Stimulated activated naive CD8-positive, alpha-beta T cell treated with anti-CD3 and anti-CD28 coated beads, Interleukin-15, amount 100 ng/mL, for 72 hours (primary cell): Measurements from ENCODE around the gene ACYP2.
"Not testable (repeated sequence)": the region's sequence is repeated elsewhere in the genome, so short reads cannot be mapped to it uniquely, and the experiment has no call there.

Experiments used
- ATAC-seq: fragments of 150-1000 bp; cut with Tn5 transposase; 2 replicates; pipeline ENCODE4 v1.10.0; 2021; ENCODE audit warnings: mild to moderate bottlenecking, moderate library complexity
- DNase-seq, 2 donors: peaks; one replicate each; pipeline ENCODE4 v3.0.0; 2021 to 2022
- H3K27ac Mint-ChIP-seq, 2 donors: one replicate each; pipeline ENCODE4 v1.8.0; 2022; ENCODE audit warnings: mild to moderate bottlenecking in 2 of 2, mixed read lengths in 2 of 2, moderate library complexity in 2 of 2
- H3K27me3 Mint-ChIP-seq: one replicate; pipeline ENCODE4 v1.8.0; 2022; ENCODE audit warnings: mixed read lengths
- H3K4me1 Mint-ChIP-seq: one replicate; pipeline ENCODE4 v1.8.0; 2022; ENCODE audit warnings: mild to moderate bottlenecking, mixed read lengths
- H3K4me3 Mint-ChIP-seq, 2 donors: one replicate each; pipeline ENCODE4 v1.8.0; 2022; ENCODE audit warnings: mild to moderate bottlenecking in 2 of 2, mixed read lengths in 2 of 2, moderate library complexity in 1 of 2
- H3K9me3 Mint-ChIP-seq, 2 donors: one replicate each; pipeline ENCODE4 v1.8.0; 2022; ENCODE audit warnings: mixed read lengths in 2 of 2

Gene ACYP2

DNA sequence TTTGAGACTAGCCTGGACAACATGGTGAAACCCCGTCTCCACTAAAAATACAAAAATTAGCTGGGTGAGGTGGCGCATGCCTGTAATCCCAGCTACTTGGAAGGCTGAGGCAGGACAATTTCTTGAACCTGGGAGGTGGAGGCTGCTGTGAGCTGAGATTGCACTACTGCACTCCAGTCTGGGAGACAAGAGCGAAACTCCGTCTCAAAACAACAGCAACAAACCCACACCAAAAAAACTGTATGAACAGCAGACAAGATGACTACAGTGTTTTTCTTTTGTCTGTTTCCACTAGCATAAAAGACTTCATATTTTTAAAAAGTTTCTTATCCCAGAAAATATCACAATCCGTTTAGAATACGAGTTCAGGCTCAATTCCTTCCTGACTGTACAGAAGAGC, 936 bp upstream of the ACYP2 start:
- H3K27me3 Mint-ChIP-seq, ATAC-seq, DNase-seq: not testable (repeated sequence)
- peaks cover 23% of the 10 kb centered on the region for H3K4me1 Mint-ChIP-seq
- H3K27ac Mint-ChIP-seq: peak overlapping the region; percentile 100
- peaks cover 10 to 17% of the 10 kb centered on the region in 2 donors for H3K9me3 Mint-ChIP-seq
- H3K4me3 Mint-ChIP-seq: peak overlapping the region; percentile 95 to 98

DNA sequence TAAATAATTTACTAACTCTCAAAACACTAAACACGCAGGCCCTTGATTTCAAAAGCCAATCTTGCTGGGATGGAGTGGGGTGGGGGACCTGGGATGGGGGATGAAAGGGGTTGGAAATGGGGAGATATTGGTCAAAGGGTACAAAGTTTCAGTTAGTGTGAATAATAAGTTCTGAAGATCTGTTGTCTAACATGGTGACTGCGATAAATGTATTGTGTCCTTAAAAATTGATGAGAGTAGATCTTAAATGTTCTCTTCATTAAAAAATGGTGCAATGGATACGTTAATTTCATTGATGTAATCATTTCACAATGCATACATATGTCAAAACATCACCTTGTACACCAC, 505 bp upstream of the ACYP2 start:
- Mint-ChIP-seq H3K9me3 (peaks cover 10 to 17% of the 10 kb centered on the region in 2 donors), H3K27ac (peak overlapping the region; percentile 100), H3K27me3 (no peaks in the 10 kb centered on the region), H3K4me1 (peaks cover 23% of the 10 kb centered on the region), H3K4me3 (peak overlapping the region; percentile 95 to 98)
- DNase-seq (no peak), ATAC-seq (no peak)

- not testable (repeated sequence) for H3K27ac Mint-ChIP-seq, ATAC-seq, H3K27me3 Mint-ChIP-seq, DNase-seq
- Mint-ChIP-seq H3K9me3 (peaks cover 17 to 18% of the 10 kb centered on the region in 2 donors), H3K4me3 (peak overlapping the region; percentile 72 to 95), H3K4me1 (peaks cover 23% of the 10 kb centered on the region)
These were observed 1.2 kb downstream of the ACYP2 start for GRCh38 chr2:54116598-54116997.

DNA sequence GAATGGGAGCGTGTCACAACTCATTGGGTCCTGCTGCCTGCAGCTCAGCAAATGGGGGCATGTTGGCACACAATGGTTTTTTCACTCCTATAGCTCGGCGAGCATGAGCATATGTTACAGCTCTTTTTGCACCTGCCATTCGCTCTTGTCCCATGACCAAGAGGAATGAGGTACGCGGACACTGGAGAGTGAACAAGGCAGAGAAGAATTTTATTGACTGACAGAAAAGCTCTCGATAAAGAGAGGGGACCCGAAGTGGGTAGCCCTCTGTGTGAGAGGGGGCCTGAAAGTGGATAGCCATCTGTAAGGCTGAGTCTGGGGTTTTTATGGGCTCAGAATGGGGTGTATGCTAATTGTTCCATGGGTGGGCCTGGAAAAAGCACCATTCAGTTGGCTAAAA, 5.5 kb downstream of the ACYP2 start:
- Mint-ChIP-seq H3K27ac (no peak overlapping the region), H3K27me3 (no peaks in the 10 kb centered on the region), H3K9me3 (peaks cover 12 to 18% of the 10 kb centered on the region in 2 donors), H3K4me1 (peaks cover 7% of the 10 kb centered on the region), H3K4me3 (no peak overlapping the region)
- ATAC-seq (no peak), DNase-seq (no peak)

DNA sequence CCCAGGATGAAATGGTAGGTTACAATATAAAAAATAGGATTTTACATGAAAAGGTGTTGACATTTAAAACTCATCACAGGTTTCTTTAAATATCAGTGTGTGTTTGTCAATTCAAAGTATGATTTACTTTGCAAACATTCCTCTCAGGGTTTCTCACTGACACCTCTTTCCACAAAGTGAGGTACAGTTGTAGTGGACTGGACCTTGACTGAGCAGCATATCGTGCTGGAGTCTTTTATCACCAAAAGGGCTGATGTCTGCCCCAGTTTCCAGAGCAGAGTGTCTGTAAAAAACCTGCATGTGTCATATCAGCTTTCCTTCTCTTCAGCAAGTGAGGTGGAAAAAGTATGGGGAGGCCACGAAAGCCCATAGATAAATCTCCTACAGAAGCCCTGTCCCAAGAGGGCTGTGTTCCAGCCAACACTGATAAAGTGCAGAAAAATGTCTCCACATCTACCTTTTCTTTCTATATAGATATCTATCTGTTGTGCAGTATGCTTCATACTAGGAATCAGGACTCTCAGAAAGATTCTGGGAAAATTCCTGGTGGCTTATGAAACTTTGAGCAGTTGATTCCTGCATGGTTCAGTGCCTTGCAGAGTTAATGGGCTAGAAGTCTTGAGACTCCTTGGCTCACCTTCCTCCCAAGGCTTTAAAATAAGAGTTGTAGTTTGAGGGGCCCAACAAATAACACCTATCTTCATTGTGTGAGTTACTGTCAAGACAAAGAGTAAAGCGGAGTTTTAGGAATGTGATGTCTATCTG, 6.9 kb downstream of the ACYP2 start:
- H3K4me3 Mint-ChIP-seq: no peak overlapping the region
- no peak for ATAC-seq

DNA sequence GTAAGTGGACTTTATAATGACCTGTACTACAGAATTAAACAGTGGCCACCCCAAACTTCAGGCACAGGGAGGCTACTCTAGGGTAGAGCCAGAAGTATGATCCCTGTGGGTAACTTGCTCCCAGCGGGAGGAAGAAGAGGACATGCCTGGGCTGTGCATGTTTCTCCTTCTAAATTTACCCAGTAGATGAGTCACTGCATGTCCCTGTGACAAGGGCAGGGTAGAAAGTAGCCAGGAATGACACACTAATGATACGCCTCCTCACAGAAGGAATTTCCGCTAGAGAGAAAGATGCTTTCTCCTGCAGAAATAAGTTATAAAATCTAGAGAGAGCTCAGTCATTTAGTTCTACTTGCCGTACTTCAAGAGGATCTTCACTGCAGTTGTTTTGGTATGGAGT, 7.5 kb downstream of the ACYP2 start:
- no peak for ATAC-seq
- Mint-ChIP-seq H3K27me3 (no peaks in the 10 kb centered on the region), H3K9me3 (peaks cover 0 to 10% of the 10 kb centered on the region in 2 donors), H3K4me1 (no peaks in the 10 kb centered on the region), H3K27ac (no peak overlapping the region), H3K4me3 (no peak overlapping the region)
- DNase-seq: no peak

More for the DNA sequence above, 6.9 kb downstream of the ACYP2 start:
- Mint-ChIP-seq H3K27me3 (no peaks in the 10 kb centered on the region), H3K9me3 (peaks cover 0 to 13% of the 10 kb centered on the region in 2 donors), H3K27ac (no peak overlapping the region), H3K4me1 (no peaks in the 10 kb centered on the region)
- no peak for DNase-seq

GRCh38 chr2:54127174-54127573, 11.8 kb downstream of the ACYP2 start:
- H3K27ac Mint-ChIP-seq, ATAC-seq, H3K9me3 Mint-ChIP-seq, H3K4me3 Mint-ChIP-seq, H3K27me3 Mint-ChIP-seq, DNase-seq, H3K4me1 Mint-ChIP-seq: not testable (repeated sequence)

DNA sequence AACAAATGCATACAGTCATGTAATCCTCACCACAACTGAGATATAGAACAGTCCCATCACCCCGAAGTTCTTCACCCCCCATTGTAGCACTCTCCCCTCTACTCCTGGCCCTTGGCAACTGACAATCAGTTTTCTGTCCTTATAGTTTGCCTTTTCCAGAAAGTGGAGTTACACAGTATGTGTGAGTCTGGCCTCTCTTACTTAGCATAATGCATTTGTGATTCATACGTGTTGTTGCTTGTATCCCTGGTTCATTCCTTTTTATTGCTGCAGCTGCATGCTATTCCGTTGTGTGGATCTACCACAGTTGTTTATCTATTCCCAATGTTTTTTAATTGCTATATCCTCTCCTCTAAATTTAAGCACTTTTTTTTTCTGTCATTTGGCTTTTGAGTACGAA, 17.6 kb downstream of the ACYP2 start:
- Mint-ChIP-seq H3K4me1 (no peaks in the 10 kb centered on the region), H3K27ac (no peak overlapping the region), H3K4me3 (no peak overlapping the region), H3K27me3 (no peaks in the 10 kb centered on the region), H3K9me3 (no peaks in the 10 kb centered on the region)
- ATAC-seq (no peak), DNase-seq (no peak)

GRCh38 chr2:54139210-54139609, 23.8 kb downstream of the ACYP2 start:
- no peak overlapping the region for H3K27ac Mint-ChIP-seq
- ATAC-seq (no peak), DNase-seq (no peak)
- no peaks in the 10 kb centered on the region for H3K9me3 Mint-ChIP-seq
- no peaks in the 10 kb centered on the region for H3K27me3 Mint-ChIP-seq
- H3K4me3 Mint-ChIP-seq: no peak overlapping the region
- no peaks in the 10 kb centered on the region for H3K4me1 Mint-ChIP-seq

- ATAC-seq (no peak), DNase-seq (no peak)
- no peak overlapping the region for H3K4me3 Mint-ChIP-seq
- no peaks in the 10 kb centered on the region for H3K4me1 Mint-ChIP-seq
- no peaks in the 10 kb centered on the region for H3K9me3 Mint-ChIP-seq
- no peak overlapping the region for H3K27ac Mint-ChIP-seq
- H3K27me3 Mint-ChIP-seq: no peaks in the 10 kb centered on the region
These were observed 28.4 kb downstream of the ACYP2 start for GRCh38 chr2:54143780-54144179.

DNA sequence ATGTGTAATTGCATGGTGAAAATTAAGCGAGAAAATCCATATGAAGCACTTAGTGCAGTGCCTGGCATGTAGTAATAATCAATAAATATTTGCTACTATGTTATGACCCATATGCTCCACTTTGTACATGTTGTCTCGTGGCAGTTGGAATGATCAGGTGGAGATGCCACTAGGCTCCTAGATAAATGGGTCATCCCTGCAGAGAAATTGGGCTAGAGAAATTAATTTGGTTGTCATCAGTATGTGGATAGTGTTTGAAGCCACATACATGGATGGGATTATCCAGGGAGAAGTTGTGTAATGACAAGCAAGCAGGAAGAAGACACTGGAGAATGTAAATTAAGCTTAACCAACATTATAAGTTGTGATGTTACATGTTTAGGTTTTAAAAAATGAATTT, 33.0 kb downstream of the ACYP2 start:
- Mint-ChIP-seq H3K4me1 (no peaks in the 10 kb centered on the region), H3K4me3 (no peak overlapping the region), H3K9me3 (no peaks in the 10 kb centered on the region), H3K27ac (no peak overlapping the region), H3K27me3 (no peaks in the 10 kb centered on the region)
- ATAC-seq: no peak
- DNase-seq: no peak

- DNase-seq (no peak), ATAC-seq (no peak)
- H3K27ac Mint-ChIP-seq: no peak overlapping the region
- no peaks in the 10 kb centered on the region for H3K27me3 Mint-ChIP-seq
- H3K9me3 Mint-ChIP-seq: no peaks in the 10 kb centered on the region
- no peak overlapping the region for H3K4me3 Mint-ChIP-seq
- no peaks in the 10 kb centered on the region for H3K4me1 Mint-ChIP-seq
These were observed 34.4 kb downstream of the ACYP2 start for GRCh38 chr2:54149638-54150441.

GRCh38 chr2:54158311-54158710, 42.9 kb downstream of the ACYP2 start:
- Mint-ChIP-seq H3K27me3 (no peaks in the 10 kb centered on the region), H3K4me1 (no peaks in the 10 kb centered on the region), H3K9me3 (peaks cover 0 to 6% of the 10 kb centered on the region in 2 donors), H3K27ac (no peak overlapping the region), H3K4me3 (no peak overlapping the region)
- DNase-seq (no peak), ATAC-seq (no peak)

DNA sequence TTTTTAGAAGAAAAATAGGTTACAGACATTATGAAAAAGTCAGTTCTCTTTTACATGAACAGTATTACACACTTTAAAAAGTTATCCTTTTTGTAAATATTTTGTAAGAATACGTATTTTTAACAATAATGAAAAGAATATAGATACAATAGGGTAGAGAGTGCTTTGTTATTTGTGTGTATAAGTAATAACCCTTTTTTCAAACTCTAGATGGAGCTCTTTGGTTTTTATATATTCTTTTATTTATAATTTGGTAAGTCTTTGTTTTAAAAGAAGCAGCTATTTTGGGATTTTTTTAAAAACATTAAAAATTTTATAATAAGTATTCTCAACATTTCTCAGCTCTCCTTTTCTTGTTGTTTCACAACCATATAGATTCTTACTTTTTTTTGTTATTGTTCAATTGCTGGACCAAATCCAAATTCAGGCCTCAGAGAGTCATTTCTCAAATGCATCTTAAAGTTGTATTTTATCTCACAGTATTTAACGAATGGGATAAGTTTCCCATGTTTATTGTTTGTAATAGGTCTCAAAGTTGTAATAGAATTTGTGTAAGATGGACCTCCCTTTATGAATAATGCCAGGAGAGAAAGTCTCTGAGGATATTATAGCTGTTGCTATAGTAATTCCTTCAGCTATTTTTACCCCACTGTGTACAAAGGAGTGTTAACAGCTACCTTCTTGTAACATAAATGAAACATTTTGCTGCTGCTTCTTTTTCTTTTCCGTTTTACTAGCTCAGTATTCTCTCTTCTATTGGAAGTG, 46.4 kb downstream of the ACYP2 start:
- ATAC-seq (no peak), DNase-seq (no peak)
- no peaks in the 10 kb centered on the region for H3K27me3 Mint-ChIP-seq
- no peak overlapping the region for H3K27ac Mint-ChIP-seq
- no peaks in the 10 kb centered on the region for H3K9me3 Mint-ChIP-seq
- H3K4me1 Mint-ChIP-seq: no peaks in the 10 kb centered on the region
- H3K4me3 Mint-ChIP-seq: no peak overlapping the region

GRCh38 chr2:54164106-54164505, 48.7 kb downstream of the ACYP2 start:
- H3K27ac Mint-ChIP-seq: peak overlapping the region in 1 of 2 donors; percentile 84
- no peaks in the 10 kb centered on the region for H3K9me3 Mint-ChIP-seq
- no peaks in the 10 kb centered on the region for H3K27me3 Mint-ChIP-seq
- ATAC-seq: no peak
- H3K4me3 Mint-ChIP-seq: no peak overlapping the region
- H3K4me1 Mint-ChIP-seq: no peaks in the 10 kb centered on the region
- no peak for DNase-seq
